ENCODE measurements around the gene CYBB.
"Not testable (repeated sequence)": the region's sequence is repeated elsewhere in the genome, so short reads cannot be mapped to it uniquely, and the experiment has no call there.

The CYBB gene

DNA sequence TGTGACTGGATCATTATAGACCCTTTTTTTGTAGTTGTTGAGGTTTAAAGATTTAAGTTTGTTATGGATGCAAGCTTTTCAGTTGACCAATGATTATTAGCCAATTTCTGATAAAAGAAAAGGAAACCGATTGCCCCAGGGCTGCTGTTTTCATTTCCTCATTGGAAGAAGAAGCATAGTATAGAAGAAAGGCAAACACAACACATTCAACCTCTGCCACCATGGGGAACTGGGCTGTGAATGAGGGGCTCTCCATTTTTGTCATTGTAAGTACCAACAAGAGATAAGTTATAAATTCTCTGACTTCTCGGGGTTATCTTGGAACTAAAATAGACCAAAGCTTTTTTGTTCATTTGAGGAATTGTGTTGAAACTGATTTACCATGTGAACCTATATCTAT lies at the start of gene CYBB:
Gene CYBB (plus strand): TSS at position 203 of the 400 bp plus-strand sequence. CDS start 19 bp downstream, at position 222.
- DNase-seq: no peak

DNA sequence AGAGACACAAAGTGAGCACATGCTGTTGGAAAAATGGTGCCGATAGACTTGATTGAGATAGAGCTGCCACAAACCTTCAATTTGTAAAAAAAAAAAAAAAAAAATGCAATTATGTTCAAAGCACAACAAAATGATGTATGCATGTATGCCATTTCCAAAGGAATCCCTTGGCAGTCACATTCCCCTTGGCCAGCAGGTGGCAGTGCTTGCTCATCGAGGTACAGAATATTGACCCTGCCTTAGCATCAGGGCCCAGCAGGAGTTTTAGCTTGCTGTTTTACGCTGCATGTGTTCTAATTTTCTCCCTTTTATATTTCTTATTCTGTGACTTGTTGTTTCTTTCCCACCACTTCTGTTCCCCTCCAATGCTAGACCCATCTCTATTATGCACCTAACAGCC lies 34.5 kb upstream of the CYBB start:
- DNase-seq: peak in 50 of 58 donors; percentile 0 to 79 (median 21)

GRCh38 chrX:37745835-37746217 lies 34.0 kb upstream of the CYBB start:
- peak in 1 of 58 donors; percentile 0 for DNase-seq

DNA sequence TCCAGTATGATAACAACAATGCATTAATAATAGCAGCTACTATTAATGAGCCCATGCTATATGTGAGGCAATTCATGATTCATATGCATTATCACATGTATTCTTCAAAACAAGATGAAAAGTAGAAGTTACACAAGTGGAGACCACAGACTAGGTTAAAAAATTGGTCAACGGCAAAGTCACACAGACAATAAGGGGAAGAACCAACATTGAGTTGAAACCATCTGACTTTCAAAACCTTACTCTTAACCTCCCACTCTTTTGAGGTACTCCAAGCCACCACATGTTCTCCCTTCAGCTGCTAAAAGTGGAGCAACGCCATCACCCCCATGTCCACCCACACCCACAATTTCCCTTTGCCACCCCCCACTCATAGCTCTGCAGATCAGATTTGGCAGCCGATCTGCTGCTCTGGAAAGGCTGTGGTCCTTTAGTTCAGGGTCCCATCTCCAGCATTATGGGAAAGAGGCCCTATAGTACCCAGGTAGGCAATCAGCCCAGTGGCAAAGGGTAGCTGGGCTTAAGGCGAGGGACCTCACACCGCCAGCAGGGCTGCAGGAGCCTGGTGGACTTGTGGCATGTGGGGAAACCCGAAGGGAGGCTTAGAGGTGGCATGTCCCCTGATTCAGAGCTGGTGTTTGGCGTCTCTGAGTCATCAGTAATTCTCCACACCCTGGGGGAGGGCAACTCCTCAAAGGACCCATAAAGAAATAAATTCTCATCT lies 33.5 kb upstream of the CYBB start:
- DNase-seq: no peak

DNA sequence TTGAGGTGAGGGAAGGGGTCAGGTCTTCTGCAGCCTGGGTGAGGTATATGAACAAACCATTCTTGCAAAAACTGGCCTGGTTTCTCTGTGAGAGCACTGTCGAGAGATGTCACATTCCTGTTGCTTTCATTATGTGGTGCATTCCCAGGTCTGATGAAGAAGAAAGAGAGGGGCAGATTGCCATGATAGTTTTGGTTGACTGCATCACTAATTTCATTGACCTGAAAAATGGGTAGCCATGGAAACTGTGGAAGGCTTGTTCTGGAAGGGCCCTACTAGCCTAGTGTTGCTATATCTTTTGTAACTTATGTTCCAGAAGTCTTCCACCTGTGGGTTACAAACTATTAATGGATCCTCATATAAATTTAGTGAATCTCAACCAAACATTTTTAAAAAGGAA lies 32.9 kb upstream of the CYBB start:
- no peak for DNase-seq

- no peak for DNase-seq
Observed at GRCh38 chrX:37752281-37752680, 27.6 kb upstream of the CYBB start.

DNA sequence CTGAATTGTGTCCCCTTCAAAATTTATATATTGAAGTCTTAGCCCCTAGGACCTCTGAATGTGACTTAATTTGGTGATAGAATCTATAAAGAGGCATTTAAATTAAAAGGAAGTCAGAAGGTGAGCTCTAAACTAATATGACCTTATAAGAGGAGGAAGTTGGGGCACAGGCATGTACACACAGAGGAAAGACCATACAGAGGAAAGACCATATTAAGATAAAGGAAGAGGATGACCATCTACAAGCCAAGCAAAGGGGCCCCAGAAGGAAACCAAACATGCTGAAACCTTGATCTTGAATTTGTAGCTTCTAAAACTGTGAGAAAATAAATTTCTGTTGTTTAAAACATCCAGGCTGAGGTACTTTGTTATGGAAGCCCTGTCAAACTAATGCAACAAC lies 26.9 kb upstream of the CYBB start:
- DNase-seq: no peak

- DNase-seq: no peak
Observed at GRCh38 chrX:37753384-37753783, 26.5 kb upstream of the CYBB start.

DNA sequence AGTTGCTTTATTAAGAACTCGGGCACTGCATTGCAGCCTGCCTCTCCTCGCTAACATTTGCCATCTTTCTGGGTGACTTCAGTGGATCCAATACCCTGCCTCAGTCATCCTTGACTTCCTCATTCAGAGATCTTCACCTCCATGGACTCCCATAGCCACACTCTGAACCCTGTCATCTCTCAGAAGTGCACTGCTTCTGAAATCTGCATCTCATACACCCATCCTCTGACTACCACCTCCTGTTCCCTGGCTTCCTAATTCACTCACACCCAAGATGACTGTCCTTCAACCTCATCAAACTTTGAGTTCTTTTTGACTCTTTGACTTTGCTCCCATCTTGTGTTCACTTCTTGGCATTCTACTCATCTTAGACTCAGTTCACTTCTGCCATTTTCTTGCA lies 25.3 kb upstream of the CYBB start:
- no peak for DNase-seq

GRCh38 chrX:37755025-37755424 lies 24.8 kb upstream of the CYBB start:
- DNase-seq: peak in 3 of 58 donors; percentile 0 to 3 (median 2)

- DNase-seq: no peak
Observed at GRCh38 chrX:37757082-37757481, 22.8 kb upstream of the CYBB start.

DNA sequence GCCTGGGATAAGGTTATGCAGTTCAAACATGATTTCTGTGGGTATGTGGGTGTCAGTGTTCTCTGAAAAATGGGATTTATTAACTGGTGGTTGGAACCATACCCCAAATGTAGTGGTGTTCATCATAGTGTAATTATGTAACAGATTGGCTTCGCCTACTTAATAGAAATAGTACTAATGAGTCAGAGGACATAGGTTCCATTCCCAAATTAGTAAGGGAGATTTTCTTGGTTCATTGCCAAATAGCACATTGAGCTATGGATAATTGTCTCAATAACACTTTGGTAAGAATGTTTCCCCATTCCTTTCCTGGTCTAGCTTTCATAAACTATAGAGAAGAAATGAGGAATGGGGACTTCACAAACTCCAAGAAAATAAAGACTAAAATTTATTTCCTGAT lies 20.5 kb upstream of the CYBB start:
- no peak for DNase-seq

DNA sequence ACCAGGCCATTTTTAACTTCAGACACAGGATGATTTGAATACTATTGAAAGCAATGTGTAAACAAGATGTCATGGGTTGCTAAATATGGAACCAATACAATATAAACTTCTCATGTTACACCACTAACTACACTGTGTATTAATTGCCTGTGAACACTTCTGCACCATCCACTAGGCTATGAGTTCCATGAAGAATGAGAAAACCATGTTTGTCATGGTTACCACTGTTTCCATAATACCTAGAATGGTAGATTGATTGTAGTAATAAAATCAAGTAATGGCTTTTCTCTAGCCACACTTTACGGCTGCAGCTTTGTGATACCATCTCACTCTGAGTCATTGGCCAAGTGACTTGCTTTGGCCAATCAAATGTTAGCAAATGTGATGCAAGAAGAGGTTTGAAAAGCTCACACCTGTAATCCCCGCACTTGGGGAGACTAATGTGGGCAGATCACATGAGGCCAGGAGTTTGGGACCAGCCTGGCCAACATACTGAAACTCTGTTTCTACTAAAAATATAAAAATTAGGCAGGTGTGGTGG lies 19.9 kb upstream of the CYBB start:
- no peak for DNase-seq

- no peak for DNase-seq
Observed at GRCh38 chrX:37763400-37763799, 16.5 kb upstream of the CYBB start.

GRCh38 chrX:37765507-37765906 lies 14.4 kb upstream of the CYBB start:
- no peak for DNase-seq

DNA sequence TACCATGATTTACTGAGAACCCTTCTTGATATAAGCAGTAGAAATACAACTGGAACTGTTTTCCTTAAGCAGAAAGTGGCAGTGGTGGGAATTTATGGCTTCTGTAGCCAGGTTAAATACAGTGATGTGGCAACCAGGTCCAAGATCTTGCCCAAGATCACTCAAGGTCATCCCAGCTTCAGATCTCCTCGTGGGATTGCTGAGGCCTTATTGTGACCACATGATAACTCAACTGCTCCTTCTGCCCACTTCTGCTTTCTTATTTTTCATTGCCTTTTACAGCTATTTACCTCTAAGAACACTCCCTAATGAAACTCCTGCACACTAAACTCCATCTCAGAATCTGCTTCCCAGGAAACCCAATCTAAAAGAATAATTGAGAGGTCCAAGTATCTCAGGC lies 12.4 kb upstream of the CYBB start:
- DNase-seq: no peak

- DNase-seq: not testable (repeated sequence)
Observed at GRCh38 chrX:37768866-37769265, 11.0 kb upstream of the CYBB start.

GRCh38 chrX:37776283-37776986 lies 3.4 kb upstream of the CYBB start:
- no peak for DNase-seq

DNA sequence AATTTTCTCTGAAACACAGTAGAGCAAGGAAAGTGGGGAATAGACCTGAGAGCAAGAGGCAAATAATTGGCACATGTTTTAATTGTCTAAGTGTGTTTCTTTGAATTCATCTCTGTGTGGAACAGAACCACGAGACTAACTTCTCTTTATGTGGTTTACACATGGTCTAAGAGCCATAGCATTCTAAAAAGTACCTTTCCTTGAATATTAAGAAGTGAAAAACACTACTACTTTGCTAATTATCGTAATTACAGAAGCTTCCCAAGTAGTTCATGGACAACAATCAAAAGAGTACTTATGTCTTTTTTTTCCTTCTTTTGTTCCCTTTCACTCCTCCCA lies 2.9 kb upstream of the CYBB start:
- no peak for DNase-seq

- no peak for DNase-seq
Observed at GRCh38 chrX:37781081-37781480, 1.2 kb downstream of the CYBB start.

- no peak for DNase-seq
Observed at GRCh38 chrX:37781814-37782213, 2.0 kb downstream of the CYBB start.

DNA sequence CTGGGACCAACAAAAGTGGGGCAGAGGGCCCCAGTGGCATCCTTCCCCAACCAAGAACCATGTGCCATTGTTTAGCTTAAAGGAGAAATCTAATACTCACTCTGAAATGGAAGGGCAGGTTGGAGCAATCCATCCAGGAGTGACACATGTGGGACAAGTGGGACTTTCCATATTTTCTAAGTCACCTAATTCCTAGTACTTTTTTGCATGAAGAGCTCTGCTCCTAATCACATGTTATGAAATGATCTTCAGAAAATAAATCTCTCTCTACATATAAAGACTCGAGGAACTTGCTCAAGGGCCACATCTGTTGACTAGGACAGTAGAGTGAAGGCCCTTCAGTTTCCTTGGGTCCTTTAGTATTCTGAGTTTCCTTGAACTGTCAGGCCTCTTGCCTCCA lies 2.5 kb downstream of the CYBB start:
- DNase-seq: no peak

DNA sequence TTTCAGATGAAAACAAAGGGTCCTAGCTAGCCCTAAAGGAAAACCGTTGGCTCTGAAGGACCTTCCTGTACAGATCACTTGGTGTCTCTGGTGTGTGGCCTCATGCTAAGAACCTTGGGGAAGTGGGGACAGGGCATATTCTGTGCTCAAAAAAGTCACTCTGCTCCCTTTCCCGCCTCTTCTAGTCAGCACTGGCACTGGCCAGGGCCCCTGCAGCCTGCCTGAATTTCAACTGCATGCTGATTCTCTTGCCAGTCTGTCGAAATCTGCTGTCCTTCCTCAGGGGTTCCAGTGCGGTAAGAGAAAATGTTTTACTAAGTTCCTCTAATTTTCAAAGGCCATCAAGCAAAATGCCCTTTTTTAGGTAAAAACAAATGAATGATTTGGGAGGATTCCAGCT lies 3.4 kb downstream of the CYBB start:
- DNase-seq: peak in 2 of 58 donors; percentile 0 to 1
